Body of pancreas (tissue), 4 donors: ENCODE measurements around the gene ITGAX.

Experiments used
- CTCF ChIP-seq, 7 experiments: fragments of 450-650 bp in 4 of 7; fragments of 200-600 bp in 3 of 7; sonication (generic) in 3 of 7; IDR thresholded peaks; one replicate each; pipeline ENCODE4 v1.5.1; 2016 to 2019; ENCODE audit warnings: antibody characterized with exemption in 7 of 7
- POLR2A ChIP-seq, 3 donors: fragments of 450-650 bp; IDR thresholded peaks; one replicate each; pipeline ENCODE4 v1.6.1; 2016; ENCODE audit warnings: antibody characterized with exemption in 3 of 3, mild to moderate bottlenecking in 2 of 3

- TF ChIP-seq CTCF (IDR thresholded peaks at IDR 0.05) (no peak), POLR2A (IDR thresholded peaks at IDR 0.05) (no peak)
These were observed 46.5 kb downstream of the ITGAX start for GRCh38 chr16:31401436-31401835.
